CD4-positive, alpha-beta T cell (primary cell): ENCODE results near the gene ITGB2. TPM values are rescaled to one million over a fixed set of nuclear protein-coding genes. Genes with fewer than 3 reads are reported as not detected.
A peak's percentile ranks its signal among the peaks of the same experiment; 100 is the strongest.

ENCODE experiments used
- ATAC-seq: fragments of 200-7000 bp; cut with Tn5 transposase; one replicate; pipeline ENCODE4 v1.10.0; 2022; ENCODE audit warnings: mild to moderate bottlenecking; ENCODE audit not compliant: poor library complexity
- CTCF ChIA-PET: fragments of 350-600 bp; sonication (Branson Sonifier 250); formaldehyde crosslinking; loops from one replicate; lab custom pipeline; 2021; ENCODE audit warnings: antibody characterized with exemption, inconsistent platforms; lab: Charles Lee
- POLR2A ChIA-PET: fragments of 350-600 bp; sonication (Branson Sonifier 250); formaldehyde crosslinking; loops from one replicate; lab custom pipeline; 2021; ENCODE audit warnings: antibody characterized with exemption, inconsistent platforms; lab: Charles Lee
- DNase-seq, 14 experiments: peaks; one replicate each; pipeline ENCODE4 v3.0.0-alpha.2; 2013 to 2020; ENCODE audit warnings: mixed read lengths in 2 of 14
- H3K27ac ChIP-seq, 2 donors: one replicate each; pipeline versions ENCODE4 v1.5.1 to v1.7.0; 2013; ENCODE audit warnings: low read length in 2 of 2, low read depth in 1 of 2, mild to moderate bottlenecking in 1 of 2
- H3K27me3 ChIP-seq, 2 experiments: 1 replicate in 1 of 2; 2 replicates in 1 of 2; pipeline versions ENCODE4 v1.6.1 to v1.7.0; 2013; ENCODE audit warnings: low read length in 2 of 2, control low read depth in 1 of 2, mild to moderate bottlenecking in 1 of 2, moderate library complexity in 1 of 2; ENCODE audit not compliant: insufficient read depth in 2 of 2, control insufficient read depth in 1 of 2
- H3K36me3 ChIP-seq: one replicate; pipeline ENCODE4 v1.6.1; 2013; ENCODE audit warnings: low read length, control low read depth; ENCODE audit not compliant: insufficient read depth
- H3K4me1 ChIP-seq: one replicate; pipeline ENCODE4 v1.6.1; 2013; ENCODE audit warnings: low read length, control low read depth; ENCODE audit not compliant: insufficient read depth
- H3K4me3 ChIP-seq: one replicate; pipeline ENCODE4 v1.5.1; 2013; ENCODE audit warnings: mild to moderate bottlenecking, low read length, moderate library complexity
- H3K9me3 ChIP-seq, 2 experiments: 1 replicate in 1 of 2; 2 replicates in 1 of 2; pipeline versions ENCODE4 v1.6.1 to v1.7.0; 2013; ENCODE audit warnings: low read length in 2 of 2, mild to moderate bottlenecking in 2 of 2, control low read depth in 1 of 2, moderate library complexity in 1 of 2; ENCODE audit not compliant: control insufficient read depth in 1 of 2, insufficient read depth in 1 of 2
- H3K27ac Mint-ChIP-seq: one replicate; pipeline ENCODE4 v1.8.0; 2020; ENCODE audit warnings: mixed read lengths
- H3K27me3 Mint-ChIP-seq: one replicate; pipeline ENCODE4 v1.8.0; 2021; ENCODE audit warnings: mixed read lengths
- H3K36me3 Mint-ChIP-seq: one replicate; pipeline ENCODE4 v1.8.0; 2021; ENCODE audit warnings: low read depth, mixed read lengths
- H3K4me1 Mint-ChIP-seq: one replicate; pipeline ENCODE4 v1.8.0; 2021; ENCODE audit warnings: low read depth, mixed read lengths
- H3K4me3 Mint-ChIP-seq: one replicate; pipeline ENCODE4 v1.8.0; 2020; ENCODE audit warnings: mild to moderate bottlenecking, mixed read lengths
- H3K9me3 Mint-ChIP-seq: one replicate; pipeline ENCODE4 v1.8.0; 2020; ENCODE audit warnings: mixed read lengths
- intact Hi-C, 2 experiments: fragments of 100-400 bp; cut with DNase I in 1 of 2; cut with micrococcal nuclease in 1 of 2; formaldehyde crosslinking; loops; one replicate each; pipeline versions ENCODE4 v1.15.1 to v1.9.0; 2023 to 2025; cut with DNase I, micrococcal nuclease
- total RNA-seq, 174 experiments: library from RNA in 2 of 174; stranded (reverse) in 2 of 174; gene quantifications; one replicate each; pipeline ENCODE4 v1.2.3 and lab custom pipeline; 2021 to 2026
- TF ChIP-seq, protein P1 (sequence below): fragments of 200-600 bp; IDR thresholded peaks from one replicate; pipeline ENCODE4 v1.8.0; 2022; ENCODE audit warnings: antibody characterized with exemption, mild to moderate bottlenecking

The ITGB2 gene
- total RNA-seq, 2 experiments from 2014 or later: 283 to 284 TPM

DNA sequence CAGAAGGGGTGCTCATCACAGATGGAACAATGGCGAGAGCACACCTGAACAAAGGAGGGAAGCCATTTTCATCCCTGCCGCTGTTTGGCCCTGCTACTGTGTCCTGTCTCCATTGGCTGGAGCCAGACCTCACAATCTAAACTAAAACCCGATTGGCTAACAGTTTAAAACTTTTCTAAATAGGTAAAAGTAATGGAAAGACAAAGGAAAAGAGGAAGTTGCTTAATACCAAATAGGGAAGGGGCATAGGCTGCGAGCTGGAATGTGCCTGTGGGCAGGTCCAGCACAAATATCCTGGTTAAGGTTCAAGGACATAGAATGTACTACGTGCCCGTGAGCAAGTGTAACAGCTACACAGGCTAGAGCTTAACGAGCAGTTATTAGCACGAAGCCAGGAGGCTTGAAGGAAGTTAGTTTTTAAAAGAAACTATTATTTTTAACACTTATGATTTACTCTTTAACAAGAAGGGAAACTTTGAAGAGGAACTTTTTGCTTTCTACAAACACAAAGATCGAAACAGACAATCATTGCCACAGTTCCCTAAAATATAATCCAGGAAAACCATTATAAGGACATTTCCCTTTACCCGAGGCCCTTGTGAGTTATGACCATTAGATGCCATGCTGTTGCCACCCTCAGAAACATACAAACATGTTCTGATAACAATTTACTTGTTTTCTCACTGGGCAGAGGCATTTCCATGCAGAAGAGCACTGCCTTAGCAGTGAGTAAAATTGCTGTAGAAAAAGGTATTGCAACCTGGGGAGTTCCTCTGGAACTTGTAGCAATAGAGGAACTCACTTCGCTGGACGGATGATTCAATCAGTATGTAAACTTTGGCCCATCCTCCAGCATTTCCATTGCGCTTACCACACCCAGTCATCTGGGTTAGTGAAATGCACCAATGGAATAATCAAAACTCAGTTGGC lies 42.4 kb downstream of the ITGB2 start:
- ATAC-seq (no peak), DNase-seq (peak in 2 of 14 experiments; percentile 55 to 63)
- Histone ChIP-seq H3K4me1 (peaks cover 47% of the 10 kb centered on the region), H3K9me3 (no peaks in the 10 kb centered on the region), H3K27me3 (no peaks in the 10 kb centered on the region), H3K27ac (no peak overlapping the region), H3K4me3 (no peak overlapping the region), H3K36me3 (no peaks in the 10 kb centered on the region)
- H3K27me3 Mint-ChIP-seq: no peaks in the 10 kb centered on the region
- ChIA-PET POLR2A (interaction anchor here (0.7 kb wide), 1 partner anchor 54 kb away, joined by 4 read pairs; no protein-coding TSS in a partner anchor), CTCF (interaction anchor here (0.6 kb wide), 1 partner anchor 260 kb away, joined by 3 read pairs; no protein-coding TSS in a partner anchor)
- H3K9me3 Mint-ChIP-seq: no peaks in the 10 kb centered on the region
- no peak overlapping the region for H3K4me3 Mint-ChIP-seq
- intact Hi-C loops: loop anchor here (5.0 to 10.0 kb wide), 4 partner anchors 196 to 544 kb away; partner anchors contain the start of genes ADARB1 (in 1 of the 2), CFAP410 (in 1 of the 2) and POFUT2 (in 1 of the 2)
- H3K36me3 Mint-ChIP-seq: peaks cover 8% of the 10 kb centered on the region
- TF ChIP-seq, protein P1, sequence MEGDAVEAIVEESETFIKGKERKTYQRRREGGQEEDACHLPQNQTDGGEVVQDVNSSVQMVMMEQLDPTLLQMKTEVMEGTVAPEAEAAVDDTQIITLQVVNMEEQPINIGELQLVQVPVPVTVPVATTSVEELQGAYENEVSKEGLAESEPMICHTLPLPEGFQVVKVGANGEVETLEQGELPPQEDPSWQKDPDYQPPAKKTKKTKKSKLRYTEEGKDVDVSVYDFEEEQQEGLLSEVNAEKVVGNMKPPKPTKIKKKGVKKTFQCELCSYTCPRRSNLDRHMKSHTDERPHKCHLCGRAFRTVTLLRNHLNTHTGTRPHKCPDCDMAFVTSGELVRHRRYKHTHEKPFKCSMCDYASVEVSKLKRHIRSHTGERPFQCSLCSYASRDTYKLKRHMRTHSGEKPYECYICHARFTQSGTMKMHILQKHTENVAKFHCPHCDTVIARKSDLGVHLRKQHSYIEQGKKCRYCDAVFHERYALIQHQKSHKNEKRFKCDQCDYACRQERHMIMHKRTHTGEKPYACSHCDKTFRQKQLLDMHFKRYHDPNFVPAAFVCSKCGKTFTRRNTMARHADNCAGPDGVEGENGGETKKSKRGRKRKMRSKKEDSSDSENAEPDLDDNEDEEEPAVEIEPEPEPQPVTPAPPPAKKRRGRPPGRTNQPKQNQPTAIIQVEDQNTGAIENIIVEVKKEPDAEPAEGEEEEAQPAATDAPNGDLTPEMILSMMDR: no peak
- no peak overlapping the region for H3K27ac Mint-ChIP-seq
- peaks cover 42% of the 10 kb centered on the region for H3K4me1 Mint-ChIP-seq

DNA sequence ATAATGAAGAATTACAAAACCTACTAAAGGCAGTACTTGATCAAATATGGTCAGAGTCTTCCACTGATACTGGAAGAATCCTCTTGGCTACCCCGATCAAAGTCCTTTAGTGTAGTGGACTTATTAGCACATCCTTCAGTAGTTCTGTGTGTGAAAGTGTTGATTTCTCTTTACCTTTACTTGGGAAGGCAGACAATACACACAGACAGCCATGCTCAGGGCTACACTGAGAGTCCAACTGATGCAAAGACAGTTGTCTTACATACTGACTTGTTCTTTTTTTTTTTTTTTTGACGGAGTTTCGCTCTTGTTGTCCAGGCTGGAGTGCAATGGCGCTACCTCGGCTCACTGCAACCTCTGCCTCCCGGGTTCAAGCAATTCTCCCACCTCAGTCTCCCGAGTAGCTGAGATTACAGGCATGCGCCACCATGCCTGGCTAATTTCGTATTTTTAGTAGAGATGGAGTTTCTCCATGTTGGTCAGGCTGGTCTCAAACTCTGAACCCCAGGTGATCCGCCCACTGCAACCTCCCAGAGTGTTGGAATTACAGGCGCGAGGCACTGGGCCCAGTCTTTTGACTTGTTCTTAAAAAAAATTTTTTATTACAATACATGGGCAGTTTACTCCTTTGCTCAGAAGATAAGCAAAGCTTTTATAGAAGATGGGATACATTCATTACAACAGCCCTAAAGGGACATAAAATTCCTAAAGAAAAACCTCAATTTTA lies 43.7 kb downstream of the ITGB2 start:
- Histone ChIP-seq H3K36me3 (no peaks in the 10 kb centered on the region), H3K27ac (no peak overlapping the region), H3K4me1 (peaks cover 47% of the 10 kb centered on the region), H3K4me3 (no peak overlapping the region), H3K9me3 (no peaks in the 10 kb centered on the region), H3K27me3 (no peaks in the 10 kb centered on the region)
- DNase-seq (no peak), ATAC-seq (no peak)
- H3K27me3 Mint-ChIP-seq: no peaks in the 10 kb centered on the region
- intact Hi-C loops: loop anchor here (5.0 to 10.0 kb wide), 4 partner anchors 198 to 542 kb away; partner anchors contain the start of genes ADARB1 (in 1 of the 2), CFAP410 (in 1 of the 2) and POFUT2 (in 1 of the 2)
- H3K9me3 Mint-ChIP-seq: no peaks in the 10 kb centered on the region
- H3K27ac Mint-ChIP-seq: no peak overlapping the region
- TF ChIP-seq, protein P1: no peak
- peaks cover 16% of the 10 kb centered on the region for H3K36me3 Mint-ChIP-seq
- peaks cover 45% of the 10 kb centered on the region for H3K4me1 Mint-ChIP-seq
- peak overlapping the region; percentile 42 for H3K4me3 Mint-ChIP-seq
- CTCF ChIA-PET: interaction anchor here (1.1 to 5.7 kb wide), 2 partner anchors 31 to 77 kb away, joined by 3 to 46 read pairs; partner anchors contain the start of gene UBE2G2
- POLR2A ChIA-PET: interaction anchor here (0.7 kb wide), 1 partner anchor 55 kb away, joined by 4 read pairs; no protein-coding TSS in a partner anchor

DNA sequence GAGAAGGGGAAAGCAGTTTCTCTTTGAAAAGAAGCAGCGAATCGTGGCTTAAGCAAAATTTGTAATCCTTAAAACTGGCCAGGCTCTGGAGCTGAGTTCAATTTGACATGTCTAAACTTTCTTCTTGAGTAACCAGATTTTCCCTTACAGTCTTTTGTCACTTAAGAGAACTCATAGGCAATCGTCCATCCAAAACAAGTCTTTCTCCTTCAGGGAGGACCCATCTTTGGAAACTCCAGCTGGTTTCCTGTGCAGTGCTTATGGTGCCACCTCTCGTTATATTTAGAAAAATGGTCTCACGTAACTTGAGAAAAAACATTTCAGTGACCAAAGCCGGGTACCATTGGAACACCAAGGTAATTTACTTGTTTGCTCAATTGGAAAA lies 45.4 kb downstream of the ITGB2 start:
- no peak for ATAC-seq
- Mint-ChIP-seq H3K27me3 (no peaks in the 10 kb centered on the region), H3K9me3 (no peaks in the 10 kb centered on the region), H3K27ac (peak overlapping the region; percentile 92), H3K4me3 (peak overlapping the region; percentile 97), H3K4me1 (peaks cover 45% of the 10 kb centered on the region), H3K36me3 (peaks cover 24% of the 10 kb centered on the region)
- Histone ChIP-seq H3K27me3 (no peaks in the 10 kb centered on the region), H3K4me1 (peaks cover 48% of the 10 kb centered on the region), H3K4me3 (peak overlapping the region; percentile 71), H3K27ac (peak overlapping the region; percentile 78 to 81), H3K9me3 (no peaks in the 10 kb centered on the region), H3K36me3 (no peaks in the 10 kb centered on the region)
- TF ChIP-seq, protein P1: peak; percentile 51
- ChIA-PET CTCF (interaction anchor here (0.5 to 5.7 kb wide), 11 partner anchors 9 to 365 kb away, joined by 3 to 46 read pairs (median 3); partner anchors contain the start of genes SUMO3 and UBE2G2), POLR2A (interaction anchor here (0.9 to 4.1 kb wide), 15 partner anchors 8 to 90 kb away, joined by 3 to 55 read pairs (median 9); partner anchors contain the start of genes SLX9, SUMO3 and UBE2G2)
- peak in 4 of 14 experiments; percentile 31 to 75 (median 64) for DNase-seq
- intact Hi-C loops: loop anchor here (1.0 to 10.0 kb wide), 7 partner anchors 51 to 541 kb away; partner anchors contain the start of genes UBE2G2 (in 2 of the 2), ADARB1 (in 1 of the 2), CFAP410 (in 1 of the 2) and POFUT2 (in 1 of the 2)
